H1 (cell line): ENCODE data around the gene PPFIBP2. TPM values are rescaled to one million over a fixed set of nuclear protein-coding genes. Genes with fewer than 3 reads are reported as not detected.

ENCODE experiments used
- HDAC2 ChIP-seq, 2 experiments: fragments of 300-600 bp in 1 of 2; sonication (generic) in 1 of 2; IDR thresholded peaks; 2 replicates each; pipeline ENCODE4 v1.6.1; 2011 to 2012; ENCODE audit warnings: low read depth in 2 of 2, low read length in 2 of 2, mild to moderate bottlenecking in 2 of 2, moderate library complexity in 2 of 2, borderline replicate concordance in 1 of 2, inconsistent platforms in 1 of 2
- NANOG ChIP-seq: IDR thresholded peaks from 2 replicates; pipeline ENCODE4 v1.6.1; 2011; ENCODE audit warnings: low read length, low read depth, mild to moderate bottlenecking, inconsistent platforms; ENCODE audit not compliant: insufficient read depth, poor library complexity, severe bottlenecking
- POU5F1 ChIP-seq: IDR thresholded peaks from 2 replicates; pipeline ENCODE4 v1.6.1; 2011; ENCODE audit warnings: low read depth, mild to moderate bottlenecking, low read length, moderate library complexity
- RXRA ChIP-seq: IDR thresholded peaks from 2 replicates; pipeline ENCODE4 v1.6.1; 2011; ENCODE audit warnings: low read depth, mild to moderate bottlenecking, low read length, moderate library complexity; ENCODE audit not compliant: insufficient read depth
- USF2 ChIP-seq: IDR thresholded peaks from 2 replicates; pipeline ENCODE4 v1.6.1; 2011; ENCODE audit warnings: low read length, improper control_type of control experiment
- polyA plus RNA-seq, 7 experiments: library from polyadenylated mRNA; depleted of rRNA in 3 of 7; stranded (reverse) in 5 of 7; unstranded in 2 of 7; fragments of >200 nt in 5 of 7; fragments of 200-250 nt in 2 of 7; gene quantifications; 1 replicate in 5 of 7; 2 replicates in 1 of 7; 4 replicates in 1 of 7; pipeline versions ENCODE4 v1.2.1 to v1.2.3, GENCODE V29; 2011 to 2013; ENCODE audit warnings: missing spikeins in 2 of 7, mixed read lengths in 2 of 7
- total RNA-seq: library from RNA; stranded (reverse); fragmentation: NEBNext Ultra II Directional; extraction: Animal tissue kit (Norgen Biotek cat#: 25700); gene quantifications from 2 replicates; pipeline ENCODE4 v1.2.1, GENCODE V29; 2021

The PPFIBP2 gene
- total and polyA plus RNA-seq, 2 of the 8 experiments (the other 6 are each of a cell fraction or from before 2014, with no cell fraction given): 5.5 to 9.8 TPM

GRCh38 chr11:7612056-7612660 lies 98.4 kb downstream of the PPFIBP2 start (continued):
- no peak for TF ChIP-seq USF2
- no peak for TF ChIP-seq NANOG
- no peak for TF ChIP-seq RXRA
- TF ChIP-seq HDAC2 (IDR thresholded peaks at IDR 0.05; ENCODE audit: borderline replicate concordance in 1 of 2, low read depth in 2 of 2, low read length in 2 of 2): no peak
- no peak for TF ChIP-seq POU5F1
- TF ChIP-seq, all 59 proteins: peak for 0
